Amniotic epithelial cell (primary cell): ENCODE results near the gene TFEB.

Experiments
- DNase-seq: peaks from one replicate; pipeline ENCODE4 v3.0.0-alpha.2; 2010; ENCODE audit warnings: low read depth

The TFEB gene

DNA sequence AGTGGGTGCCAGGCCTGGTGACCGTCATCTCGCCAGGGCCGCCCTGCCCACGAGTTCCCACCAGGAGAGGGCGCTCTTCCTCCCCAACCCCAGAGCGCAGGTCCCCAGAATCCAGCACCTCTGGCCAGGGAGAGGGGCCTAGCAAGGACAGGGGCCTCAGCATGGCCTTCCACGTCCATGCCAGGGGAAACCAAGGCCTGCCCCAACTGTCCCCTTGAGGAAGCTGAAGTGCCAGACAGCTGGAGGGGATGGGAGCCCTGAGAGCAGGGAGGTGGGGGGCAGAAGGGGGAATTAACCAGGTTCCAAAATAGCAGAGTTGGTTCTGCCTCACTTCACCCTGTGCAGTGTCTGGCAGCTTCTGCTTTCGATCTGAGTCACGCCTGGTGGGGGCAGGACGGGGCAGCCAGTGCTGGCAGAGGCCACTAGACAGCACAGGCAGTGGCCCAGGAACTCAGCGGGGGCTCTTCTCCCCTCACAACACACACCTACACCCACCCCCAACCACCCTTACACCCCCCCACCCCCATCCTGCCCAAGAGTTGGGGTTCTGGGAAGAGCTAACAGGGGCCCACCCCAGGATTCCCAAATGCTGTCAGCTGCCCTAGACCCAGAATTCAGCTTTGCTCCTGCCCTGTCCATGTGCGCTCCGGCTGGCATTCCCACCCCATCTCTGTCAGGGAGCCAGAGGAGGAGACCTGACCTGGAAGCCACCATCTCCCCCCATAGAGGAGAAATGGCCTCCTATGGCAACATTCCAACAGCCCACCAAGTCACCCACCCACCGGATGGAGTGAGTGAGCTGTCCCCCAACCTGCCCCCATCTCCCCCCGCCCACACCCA is 29.2 kb downstream of the TFEB start:
- DNase-seq = peak; percentile 67

DNA sequence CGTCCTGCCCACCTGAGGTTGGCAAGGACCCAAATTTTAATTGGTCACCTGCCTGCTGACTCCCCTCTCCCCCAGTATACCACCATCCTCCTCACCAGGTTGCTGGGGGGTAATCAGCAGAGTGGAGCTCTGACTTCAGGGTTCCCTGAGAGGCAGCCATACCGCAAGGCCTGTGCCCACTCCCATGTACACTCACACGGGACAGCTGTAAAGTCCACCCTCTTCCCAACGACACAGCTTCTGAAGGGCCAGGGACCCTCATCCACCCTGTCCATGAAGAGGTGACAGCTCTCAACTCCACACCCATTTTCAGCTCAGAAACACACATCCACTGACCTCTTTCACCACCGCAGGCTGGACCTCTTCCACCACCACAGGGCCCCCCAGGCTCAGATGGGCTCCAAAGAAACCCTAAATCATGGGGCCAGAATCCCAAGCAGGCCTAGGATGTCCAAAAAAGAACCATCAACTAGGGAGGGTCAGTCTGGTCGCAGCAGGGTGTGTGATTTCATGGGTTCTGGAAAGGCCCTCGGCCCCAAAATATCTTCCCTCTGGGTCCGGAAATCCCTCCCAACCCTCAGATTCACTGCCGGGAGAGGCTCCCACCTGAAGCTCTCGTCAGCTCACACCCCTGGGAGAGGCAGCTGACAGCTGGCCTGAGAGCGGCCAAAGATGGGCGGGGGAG is 30.0 kb downstream of the TFEB start:
- no peak for DNase-seq

DNA sequence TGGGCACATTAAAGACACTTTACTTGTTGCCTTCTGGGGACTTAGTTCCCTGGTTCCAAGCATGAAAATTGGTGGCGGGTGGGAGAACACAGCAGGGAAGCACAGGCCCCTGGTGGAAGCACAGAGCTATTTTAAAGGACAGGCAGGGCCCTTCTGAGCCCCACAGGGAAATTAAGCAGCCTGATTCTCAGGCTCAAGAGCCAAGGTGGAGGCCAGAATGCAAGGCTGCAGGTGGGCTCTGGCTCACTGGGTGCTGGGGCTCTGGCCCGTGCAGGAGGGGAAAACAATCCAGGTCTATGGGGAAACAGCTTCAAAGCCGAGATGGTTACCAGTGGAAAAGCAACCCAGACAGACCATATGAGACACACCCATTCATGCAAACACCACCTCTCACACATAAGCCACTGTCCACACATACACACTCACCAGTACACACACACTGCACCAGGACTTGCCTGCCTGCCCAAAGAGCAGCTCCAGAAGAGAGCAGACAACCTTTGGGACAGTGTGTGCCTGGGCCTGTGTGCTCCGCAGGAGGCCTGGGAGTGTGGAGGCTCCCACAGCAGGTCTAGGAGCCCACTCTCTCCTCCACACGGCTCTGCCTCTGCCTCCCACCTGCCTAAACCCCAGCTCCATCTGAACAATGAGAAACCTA is 30.6 kb downstream of the TFEB start:
- DNase-seq = no peak

DNA sequence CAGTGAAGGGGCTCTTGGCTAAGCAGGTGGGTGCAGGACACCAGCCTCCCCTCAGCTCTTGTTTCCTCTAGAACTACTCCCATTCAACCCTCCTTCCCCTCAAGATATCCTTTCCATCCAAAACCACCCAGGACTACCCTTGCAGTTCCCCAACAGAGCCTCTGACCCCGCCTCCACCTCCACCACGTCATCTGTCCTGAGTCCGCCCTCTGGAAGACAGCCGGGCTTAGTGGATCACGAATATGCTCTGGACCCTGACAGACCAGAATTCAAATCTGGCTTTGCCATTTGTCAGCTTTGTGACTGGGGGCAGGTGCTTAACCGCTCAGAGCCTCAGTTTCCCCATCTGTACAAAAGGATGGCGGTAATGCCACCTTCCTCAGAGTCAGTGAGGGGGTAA is 31.4 kb downstream of the TFEB start:
- no peak for DNase-seq

DNA sequence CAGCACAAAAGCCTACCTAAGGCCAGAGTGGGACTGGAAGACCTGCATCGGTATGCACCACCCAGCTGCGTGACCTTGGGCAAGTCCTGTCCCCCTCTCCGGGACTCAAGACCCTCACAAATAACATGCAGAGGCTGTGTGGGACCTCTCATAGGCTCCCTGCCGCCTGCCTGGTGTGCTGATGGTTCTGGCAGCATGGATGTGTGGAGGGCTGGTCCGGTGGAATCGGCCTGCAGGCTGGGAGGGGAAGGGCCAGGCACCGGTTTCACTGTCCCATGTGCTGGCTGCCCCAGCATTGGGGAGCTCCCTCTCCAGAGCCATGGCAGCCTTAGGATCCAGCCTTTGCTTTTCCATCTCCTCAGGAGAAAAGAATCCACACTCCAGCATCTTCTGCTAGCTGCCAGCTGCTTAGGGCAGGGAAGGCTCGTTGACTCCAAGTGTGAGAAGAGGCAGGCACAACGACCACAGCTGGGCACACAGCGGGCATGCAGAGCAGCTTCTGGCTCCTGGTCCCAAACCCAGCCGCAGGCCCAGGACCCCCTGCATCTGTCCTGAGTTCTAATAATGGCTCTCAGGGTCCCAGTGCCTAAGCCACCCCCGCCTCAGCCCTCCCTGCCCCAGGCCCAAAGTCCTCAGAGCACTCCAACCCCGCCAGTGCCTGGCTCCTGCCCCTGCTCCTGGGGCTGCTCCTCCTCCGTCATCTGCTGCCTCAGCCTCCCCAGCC is 32.5 kb downstream of the TFEB start:
- no peak for DNase-seq

DNA sequence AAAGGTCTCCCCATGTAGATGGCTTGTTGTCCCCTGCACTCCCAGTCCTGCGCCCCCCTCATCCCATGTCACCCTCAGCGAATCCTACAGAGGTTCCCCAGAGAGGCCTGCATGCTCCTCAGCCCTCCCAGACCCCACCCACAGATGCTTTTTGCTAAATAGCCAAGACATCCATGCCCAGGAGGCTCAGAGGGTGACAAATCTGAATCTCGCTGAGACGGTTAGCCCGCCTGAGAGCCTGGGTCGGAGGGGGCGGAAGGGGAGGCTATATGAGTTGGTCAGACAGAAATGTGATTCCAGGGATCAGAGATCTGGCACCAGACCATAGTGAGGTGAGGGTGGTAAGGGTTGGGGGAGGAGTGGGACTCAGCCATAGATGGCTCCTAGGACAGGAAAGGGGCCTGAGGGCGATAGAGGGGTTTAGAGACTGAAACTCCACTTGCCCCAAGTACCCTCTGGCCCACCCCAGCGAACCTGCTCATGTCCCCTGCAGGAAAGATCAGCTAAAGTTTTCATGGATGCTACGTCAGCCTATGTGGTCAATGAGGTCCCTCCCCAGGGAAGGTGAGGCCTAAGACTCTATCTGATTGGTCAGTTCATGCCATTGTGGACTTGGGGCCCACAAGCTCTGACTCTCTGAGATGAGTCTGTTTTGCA is 33.2 kb downstream of the TFEB start:
- DNase-seq = no peak

DNA sequence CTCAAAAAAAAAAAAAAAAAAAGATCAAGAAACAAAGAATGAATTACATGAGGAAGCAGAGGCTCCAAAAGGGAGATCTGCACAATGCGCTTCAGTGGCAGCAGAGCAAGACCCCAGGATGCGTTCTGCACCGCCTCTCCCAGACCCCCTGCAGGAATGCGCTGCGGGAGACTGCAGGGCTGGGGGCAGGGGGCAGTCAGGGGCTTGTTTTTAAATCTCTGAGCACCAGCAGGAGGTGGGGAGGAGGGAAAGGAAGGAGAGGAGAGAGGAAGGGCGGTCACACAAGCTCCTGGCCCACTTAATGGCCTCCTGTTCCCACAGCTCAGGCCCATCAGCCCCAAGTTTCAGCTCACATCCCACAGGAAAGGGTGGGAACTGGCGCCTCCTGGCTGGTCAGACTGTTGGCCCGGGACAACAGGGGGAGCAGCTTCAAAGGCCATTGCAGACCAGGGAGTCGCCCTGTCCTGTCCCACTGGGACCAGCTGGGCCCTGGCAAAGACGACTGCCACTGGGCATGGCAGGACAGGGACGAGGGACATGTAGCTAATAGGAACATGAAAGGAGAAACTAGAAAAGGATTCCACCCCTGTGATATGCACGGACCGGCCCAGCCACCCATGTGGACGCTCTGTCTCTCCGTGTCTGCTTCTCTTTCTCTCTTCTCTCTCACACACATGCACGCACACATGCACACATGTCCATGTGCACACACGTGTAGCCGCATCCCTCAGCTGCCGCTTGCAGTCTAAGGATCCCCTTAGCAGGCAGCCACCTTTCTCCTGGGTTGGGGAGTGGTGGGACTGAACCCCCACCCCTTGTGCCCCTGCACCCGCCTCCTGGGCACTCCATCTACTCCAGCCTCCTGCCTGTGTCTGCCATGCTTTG is 34.7 kb downstream of the TFEB start:
- no peak for DNase-seq

DNA sequence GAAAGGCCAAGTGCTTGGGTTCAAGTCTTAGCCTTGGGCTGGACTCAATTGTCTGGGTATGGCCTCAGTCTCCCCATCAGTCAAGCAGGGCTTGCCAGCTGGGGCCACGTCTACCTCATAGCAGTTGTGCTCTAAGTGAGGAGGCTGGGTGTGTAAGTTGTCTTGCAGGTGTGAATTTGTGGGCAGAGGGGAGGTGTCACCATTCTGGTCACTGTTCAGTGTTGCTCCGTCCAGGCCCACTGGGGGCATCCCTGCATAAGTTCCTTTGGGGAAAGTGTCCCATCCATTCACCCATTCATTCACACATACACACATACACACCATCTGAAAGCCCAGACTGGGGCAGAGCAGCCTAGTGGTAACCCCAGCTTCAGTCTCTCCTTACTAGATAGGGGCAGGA is 36.3 kb downstream of the TFEB start:
- no peak for DNase-seq

DNA sequence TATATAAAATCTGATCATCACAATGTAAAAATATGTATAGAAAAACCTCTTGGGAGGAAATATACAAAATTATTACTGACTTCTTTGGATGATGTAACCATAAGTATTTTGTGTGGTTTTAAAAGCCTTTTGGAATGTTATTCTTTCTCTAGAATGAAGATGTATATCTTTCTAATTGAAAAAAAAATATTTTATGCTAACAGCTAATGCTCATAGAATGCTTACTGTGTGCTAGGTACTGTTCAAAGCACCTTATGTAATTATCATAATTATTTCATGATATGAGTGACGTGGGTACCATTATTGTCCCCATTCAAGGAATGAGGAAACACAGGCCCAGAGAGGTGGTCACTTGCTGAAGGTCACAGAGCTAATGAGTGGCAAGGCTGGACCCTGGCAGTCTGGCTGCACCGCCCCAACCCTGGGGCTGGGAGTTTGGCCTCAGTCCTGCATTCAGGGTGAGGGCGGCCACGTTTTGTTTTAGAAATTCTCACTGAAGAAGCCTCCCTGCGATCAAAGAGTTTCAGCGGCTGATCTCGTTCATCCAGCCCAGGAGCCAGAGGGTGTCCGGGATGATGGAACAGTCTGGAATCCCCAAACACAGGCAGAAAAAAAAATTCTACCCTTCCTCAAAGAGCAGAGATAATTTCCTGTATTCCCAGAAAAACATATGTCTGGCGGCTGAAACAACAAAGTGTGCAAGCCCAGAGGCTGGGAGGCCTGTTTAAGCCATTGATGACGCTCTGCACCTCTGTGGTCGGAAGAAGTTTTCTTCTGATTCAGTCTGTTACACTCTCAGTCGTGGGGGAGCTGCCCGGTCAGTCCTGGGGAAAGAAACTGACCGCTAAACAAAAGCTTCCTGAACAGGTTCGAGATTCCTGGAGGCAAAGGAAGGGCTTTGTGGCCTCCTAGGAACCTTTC is 37.3 kb downstream of the TFEB start:
- DNase-seq = peak; percentile 97

DNA sequence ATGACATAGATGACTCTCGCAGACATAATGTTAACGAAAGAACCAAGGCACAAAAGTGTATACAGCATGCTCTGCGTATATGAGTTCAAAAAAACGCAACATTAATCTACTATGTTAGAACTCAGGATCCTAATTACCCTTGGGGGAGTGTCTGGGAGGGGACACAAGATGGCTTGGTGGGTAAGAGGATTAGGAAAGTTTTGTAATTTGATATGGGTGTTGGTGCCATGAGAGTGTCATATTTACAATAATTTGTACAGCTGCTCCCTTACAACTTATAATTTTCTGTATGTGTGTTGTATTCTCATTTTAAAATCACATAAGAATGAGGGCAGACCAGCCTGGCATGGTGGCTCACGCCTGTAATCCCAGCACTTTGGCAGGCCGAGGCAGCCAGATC is 38.6 kb downstream of the TFEB start:
- no peak for DNase-seq

DNA sequence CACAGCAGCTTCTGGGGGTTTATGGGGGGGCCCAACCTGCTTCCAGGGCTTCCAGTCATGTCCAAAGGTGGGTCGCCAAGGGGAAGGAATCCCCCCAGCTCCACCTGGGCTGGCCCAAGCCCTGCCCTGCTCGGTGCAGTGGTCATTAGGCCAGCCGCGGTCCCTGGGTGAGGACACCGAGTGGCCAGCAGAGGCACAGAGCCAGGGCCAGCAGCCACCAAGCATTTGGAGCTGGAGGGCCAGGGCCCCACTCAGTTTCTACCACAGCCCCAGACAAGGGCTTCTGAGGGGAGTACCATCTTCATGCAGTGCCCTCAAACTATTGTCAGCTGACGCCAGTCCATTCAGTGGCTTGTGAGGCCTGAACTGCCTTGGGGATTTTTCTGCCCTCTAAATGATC is 39.6 kb downstream of the TFEB start:
- no peak for DNase-seq

DNA sequence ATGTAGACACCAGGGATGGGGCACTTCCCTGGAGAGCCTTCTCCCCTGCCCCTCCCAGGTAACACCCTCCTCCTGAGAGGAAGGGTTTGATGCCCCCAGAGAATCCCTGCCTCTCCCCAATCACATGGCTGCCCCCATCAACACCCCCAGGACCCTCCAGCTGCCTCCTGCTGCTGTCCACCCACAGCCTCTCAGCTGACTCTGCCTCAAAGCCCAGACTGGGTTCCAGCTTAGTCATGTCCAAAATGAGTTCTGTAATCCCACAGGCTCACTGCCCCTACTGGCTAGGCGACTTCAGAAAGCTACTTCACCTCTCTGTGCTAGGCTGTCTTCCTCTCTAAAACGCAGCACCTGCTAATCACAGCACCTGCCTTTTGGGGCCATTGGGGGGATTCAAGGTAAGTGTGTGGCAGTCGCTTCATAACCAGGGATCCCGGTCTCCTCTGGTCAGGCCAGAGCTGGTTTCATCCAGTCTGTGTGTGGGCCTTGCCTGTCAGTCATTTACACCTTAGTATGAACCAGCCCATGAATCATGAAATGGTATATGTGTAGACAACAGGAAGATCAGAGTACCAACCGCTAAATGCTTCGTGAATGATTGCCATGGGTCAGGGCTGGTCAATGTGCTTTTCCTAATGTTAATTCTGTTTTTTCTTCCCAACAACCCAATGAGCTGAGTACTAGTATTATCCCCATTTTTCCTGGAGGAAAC is 40.4 kb downstream of the TFEB start:
- DNase-seq = peak; percentile 24

DNA sequence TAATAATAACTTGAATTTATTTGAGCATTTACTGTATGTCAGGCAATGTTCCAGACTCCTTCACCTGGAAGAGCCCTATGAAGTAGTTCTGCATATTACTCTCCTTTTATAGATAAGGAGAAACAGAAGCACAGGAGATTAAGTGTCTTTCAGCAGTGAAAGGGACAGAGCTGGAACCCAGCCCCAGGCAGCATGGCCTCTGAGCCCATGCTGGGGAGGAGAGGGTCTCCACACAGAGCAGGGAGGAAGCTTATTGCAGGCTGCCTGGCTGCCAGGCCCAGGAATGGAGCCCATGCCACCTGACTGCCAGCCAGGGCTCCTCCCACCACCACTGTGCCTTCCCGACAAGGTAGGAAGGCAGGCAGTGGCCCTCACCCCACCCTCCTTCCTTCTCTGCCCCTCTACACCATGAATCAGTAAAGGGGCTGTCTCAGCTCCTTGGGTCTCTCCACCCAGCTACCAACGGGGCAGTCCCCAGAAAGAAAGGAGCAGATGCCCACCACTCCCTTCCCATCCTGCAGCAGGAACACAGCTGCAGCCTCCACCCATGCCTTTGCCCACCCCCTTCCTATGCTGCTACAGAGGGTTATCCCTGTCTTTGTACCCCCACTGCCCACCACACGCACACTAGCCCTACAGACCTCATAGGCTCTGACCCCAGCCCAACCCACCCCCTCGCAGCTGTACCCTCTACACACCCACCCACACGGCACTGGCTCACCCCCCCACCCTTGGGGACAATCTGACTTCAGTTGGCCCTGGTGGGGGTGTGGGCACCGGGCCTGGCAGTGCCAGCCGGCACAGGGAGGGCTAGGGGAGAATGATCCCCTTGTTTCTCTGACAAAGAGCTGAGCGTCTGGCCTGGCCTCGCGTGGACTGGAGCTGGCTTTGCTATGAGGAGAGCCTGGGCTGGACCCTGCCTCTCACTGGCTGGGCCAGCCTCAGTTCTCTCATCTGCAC is 41.8 kb downstream of the TFEB start:
- no peak for DNase-seq

DNA sequence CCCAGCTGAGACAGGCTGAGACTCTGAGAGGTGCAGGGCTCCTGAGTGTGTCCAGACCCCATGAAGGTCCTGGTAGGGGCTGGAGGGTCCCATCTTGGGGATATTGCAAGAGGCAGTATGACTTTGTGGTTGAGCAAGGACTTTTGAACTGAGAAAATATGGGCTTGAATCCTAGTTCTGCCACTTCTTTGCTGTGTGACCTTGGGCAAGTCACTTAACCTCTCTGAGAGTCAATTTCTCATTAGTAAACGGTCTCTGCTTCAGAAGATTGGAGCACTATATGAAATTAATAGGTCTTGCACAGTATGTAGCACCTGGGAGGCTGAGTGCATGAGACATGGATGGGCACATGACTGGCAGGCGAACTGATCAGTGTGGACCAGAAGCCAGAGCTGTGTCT is 42.7 kb downstream of the TFEB start:
- DNase-seq = no peak

DNA sequence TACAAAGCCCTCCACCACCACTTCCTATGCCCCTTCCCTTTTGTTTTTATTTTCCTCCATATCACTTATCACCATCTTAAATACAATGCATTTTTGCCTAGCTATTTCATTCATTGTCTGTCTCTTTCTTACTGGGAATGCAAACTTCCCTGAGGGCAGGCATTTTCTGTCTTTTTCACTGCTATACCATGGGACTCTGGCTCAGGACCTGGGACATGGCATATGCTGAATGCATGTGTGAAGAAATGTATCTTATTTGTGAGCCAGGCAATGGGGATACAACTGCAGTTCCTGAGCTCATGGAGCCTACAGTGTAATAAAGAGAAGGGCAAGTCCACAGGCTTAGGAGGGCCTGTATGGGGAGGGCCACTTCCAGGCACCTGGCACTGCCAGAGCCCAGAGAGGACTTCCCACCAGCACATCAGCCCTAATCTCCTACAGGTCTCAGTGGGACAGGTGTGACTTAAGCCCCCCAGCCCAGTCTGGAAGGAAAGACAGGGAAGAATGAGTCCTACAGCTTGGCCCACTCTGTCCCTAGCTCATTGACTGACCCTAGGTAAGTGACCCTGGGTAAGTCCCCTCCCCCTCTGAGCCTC is 43.2 kb downstream of the TFEB start:
- no peak for DNase-seq

DNA sequence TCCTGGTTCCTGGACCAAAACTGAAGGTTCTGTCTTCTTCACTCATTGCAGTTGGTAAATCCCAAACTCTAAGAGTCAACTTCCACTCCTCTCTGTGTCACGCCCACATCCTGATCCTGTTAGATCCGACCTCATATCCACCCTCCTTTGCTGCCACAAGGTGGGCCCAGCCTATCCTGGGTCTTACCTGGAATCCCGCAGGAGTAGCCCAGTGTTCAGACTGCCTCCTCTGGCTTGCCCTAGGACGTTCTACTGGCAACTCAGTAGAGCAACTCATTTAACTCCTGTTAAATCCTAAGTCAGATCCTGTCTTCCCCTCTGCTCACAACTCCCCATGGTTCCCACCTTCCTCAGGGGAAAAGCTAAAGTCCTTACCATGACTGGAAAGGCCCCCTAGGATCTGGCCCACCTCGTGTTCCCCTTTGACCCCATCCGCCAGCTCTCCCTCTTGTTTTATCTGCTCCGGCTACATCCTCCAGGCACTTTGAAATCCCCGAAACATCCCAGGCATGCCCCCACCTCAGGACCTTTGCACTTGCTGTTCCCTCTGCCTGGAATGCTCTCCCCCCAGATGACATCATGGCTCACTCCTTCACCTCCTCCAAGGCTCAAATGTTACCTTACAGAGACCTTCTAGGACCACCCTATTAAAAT is 43.9 kb downstream of the TFEB start:
- DNase-seq = no peak
